ENCODE results near the gene MMP13.

DNA sequence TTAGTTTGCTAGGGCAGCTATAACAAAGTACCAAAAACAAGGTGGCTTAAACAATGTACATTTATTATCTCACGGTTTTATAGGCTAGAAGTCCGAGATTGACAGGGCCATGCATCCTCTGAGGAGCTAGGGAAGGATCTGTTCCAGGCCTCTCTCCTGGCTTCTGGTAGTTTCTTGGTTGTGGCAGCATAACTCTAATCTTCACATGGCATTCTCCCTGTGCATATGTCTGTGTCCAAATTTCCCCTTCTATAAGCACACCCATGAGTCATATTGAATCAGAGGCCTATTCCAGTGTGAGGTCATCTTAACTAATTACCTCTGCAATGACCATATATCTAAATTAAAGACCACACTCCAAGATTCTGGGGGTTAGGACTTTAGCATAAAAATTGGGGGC, 31.3 kb upstream of the MMP13 start:
- TF ChIP-seq TCF7L2 (IDR thresholded peaks at IDR 0.05; ENCODE audit: low read depth, low read length) = no peak
- TF ChIP-seq POLR2AphosphoS5 (IDR thresholded peaks at IDR 0.05; ENCODE audit: low read depth, low read length) = no peak
